Limb (tissue), 2 donors: ENCODE results near the gene ESYT3.

Experiments used
- DNase-seq, 2 donors: peaks; one replicate each; pipeline ENCODE4 v3.0.0-alpha.2; 2016; ENCODE audit errors: extremely low spot score in 2 of 2

The ESYT3 gene, protein sequence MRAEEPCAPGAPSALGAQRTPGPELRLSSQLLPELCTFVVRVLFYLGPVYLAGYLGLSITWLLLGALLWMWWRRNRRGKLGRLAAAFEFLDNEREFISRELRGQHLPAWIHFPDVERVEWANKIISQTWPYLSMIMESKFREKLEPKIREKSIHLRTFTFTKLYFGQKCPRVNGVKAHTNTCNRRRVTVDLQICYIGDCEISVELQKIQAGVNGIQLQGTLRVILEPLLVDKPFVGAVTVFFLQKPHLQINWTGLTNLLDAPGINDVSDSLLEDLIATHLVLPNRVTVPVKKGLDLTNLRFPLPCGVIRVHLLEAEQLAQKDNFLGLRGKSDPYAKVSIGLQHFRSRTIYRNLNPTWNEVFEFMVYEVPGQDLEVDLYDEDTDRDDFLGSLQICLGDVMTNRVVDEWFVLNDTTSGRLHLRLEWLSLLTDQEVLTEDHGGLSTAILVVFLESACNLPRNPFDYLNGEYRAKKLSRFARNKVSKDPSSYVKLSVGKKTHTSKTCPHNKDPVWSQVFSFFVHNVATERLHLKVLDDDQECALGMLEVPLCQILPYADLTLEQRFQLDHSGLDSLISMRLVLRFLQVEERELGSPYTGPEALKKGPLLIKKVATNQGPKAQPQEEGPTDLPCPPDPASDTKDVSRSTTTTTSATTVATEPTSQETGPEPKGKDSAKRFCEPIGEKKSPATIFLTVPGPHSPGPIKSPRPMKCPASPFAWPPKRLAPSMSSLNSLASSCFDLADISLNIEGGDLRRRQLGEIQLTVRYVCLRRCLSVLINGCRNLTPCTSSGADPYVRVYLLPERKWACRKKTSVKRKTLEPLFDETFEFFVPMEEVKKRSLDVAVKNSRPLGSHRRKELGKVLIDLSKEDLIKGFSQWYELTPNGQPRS

DNA sequence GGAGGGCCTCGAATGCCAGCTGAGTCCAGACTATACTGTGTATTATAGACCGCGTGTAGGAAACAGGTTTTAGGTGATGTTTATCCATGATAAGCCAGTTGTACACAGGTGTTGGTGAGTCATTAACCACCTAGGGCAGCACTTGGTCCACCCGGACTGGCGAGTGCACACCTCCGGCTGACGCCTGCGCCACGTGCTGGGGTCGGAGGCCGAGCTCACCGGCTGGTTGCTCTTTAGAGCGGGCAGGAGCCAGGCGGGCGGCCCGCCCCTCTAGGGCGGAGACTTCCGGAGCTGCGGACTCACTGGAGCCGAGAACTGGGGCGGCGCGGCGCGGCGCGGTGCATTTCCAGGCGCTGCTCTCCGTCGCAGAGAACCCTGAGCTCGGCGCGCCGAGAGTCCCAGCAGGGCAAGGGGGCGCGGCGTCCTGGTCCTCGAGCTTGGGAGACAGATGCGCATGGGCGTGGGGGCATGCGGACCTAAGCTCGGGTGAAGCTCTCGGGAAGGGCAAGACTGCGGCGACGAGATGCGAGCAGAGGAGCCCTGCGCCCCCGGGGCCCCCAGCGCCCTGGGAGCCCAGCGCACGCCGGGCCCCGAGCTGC, at the start of gene ESYT3:
TSS of gene ESYT3 (plus strand) at position 341 of the 599 bp plus-strand sequence. CDS start at position 524, 183 bp downstream.
- peak; percentile 51 to 75 for DNase-seq

DNA sequence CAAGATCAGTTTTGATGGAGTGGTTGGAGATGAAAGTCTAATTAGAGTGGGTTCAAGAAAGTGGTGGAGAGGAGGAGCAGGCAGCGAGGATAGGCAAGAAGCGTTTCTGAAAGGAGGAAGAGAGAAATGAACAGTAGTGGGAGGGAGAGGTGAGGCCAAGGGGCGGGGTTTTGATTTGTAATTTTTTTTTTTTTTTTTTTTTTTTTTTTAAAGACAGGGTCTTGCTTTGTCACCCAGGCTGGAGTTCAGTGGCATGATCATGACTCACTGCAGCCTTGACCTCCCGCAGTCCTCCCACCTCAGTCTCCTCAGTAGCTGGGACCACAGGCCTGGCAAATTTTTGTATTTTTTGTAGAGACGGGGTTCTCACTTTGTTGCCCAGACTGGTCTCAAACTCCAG, 49.4 kb upstream of the ESYT3 start:
- no peak for DNase-seq

DNA sequence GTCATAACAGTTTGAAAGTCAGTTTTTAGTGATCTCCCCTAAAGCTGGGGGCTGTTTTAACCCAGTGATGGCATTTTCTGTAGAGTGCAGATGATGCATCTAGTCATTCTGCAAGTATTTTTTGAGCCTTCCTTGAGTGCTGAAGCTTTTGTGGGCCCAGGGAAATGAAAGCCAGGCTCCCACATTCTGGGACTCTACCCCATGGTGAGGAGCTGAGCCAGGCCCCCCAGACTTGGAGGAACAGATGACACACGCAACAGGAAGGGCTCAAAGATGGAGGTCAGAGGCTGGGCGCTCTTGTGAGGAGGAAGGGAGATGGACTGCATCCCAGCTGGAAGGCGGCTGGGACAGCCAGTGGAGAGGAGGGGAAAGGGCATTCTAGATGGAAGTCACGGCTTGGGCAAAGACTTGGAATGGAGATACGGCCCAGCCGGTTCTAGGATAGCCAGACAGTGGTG, 45.2 kb upstream of the ESYT3 start:
- no peak for DNase-seq

DNA sequence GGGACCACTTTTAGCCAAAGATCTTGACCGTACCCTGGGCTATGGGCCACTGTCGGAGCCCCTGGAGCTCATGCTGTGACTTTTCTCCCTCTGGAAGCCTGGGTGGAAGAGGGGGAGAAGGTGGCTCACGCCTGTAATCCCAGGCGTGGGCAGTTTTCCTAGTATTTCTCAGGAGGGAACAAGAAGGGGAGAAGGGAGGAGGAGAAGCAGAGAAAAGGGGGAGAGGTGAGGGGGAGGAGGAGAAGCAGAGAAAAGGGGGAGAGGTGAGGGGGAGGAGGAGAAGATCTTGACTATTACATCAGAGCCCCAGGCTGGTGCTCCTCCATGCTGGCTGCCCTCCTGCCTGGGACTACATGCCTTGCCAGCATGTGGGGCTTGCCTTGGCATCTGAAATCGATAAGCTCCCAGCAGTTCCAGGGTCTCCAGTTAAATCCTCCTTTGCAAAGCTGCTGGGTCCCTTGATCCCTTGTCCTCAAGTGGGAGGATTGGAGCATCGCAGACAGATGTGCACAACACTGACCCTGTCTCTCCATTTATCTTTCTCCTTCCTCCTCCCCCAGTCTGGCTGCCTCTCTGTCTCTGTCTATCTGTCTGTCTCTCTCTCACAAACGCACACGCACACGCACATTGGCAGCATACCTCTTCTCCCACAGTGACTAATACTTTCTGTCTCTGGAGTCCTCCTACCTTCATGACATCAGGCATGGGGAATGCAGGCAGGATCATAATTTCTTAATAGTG, 44.4 kb upstream of the ESYT3 start:
- DNase-seq, result no peak

DNA sequence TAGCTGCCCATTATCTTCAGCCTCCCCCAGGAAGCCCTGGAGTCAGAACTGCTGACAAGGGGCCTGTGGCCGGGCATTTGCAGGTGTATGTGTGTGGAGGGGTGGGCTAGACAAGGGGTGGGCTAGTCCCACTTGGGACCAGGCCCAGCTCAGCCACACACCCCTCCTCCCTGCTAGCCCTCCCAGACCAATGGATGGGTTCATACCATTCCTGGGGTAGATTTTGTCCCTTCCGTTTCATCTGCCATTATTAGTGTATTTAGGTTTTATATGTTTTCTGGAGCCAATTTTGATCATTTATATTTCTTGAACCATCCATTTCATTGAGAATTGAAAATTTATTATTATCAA, 43.9 kb upstream of the ESYT3 start:
- no peak for DNase-seq

DNA sequence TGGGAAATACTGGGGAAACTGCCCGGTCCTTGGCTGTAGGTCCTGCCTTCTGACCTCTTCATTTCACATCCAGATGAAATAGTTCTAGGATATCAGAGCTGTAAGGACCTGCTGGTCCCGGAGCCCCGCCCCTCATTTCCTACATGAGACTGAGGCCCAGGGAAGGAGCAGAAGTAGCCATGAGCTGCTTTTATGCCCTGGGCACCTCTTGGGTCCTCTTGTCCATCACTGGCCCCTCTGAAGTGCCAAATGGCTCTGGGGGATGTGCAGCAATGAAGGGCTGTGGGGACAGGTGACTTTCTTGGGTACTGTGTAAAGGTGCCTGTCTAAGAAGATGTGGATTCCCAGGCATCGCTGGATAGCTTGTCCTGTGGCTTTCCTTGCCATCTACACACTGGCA, 40.3 kb upstream of the ESYT3 start:
- no peak for DNase-seq

DNA sequence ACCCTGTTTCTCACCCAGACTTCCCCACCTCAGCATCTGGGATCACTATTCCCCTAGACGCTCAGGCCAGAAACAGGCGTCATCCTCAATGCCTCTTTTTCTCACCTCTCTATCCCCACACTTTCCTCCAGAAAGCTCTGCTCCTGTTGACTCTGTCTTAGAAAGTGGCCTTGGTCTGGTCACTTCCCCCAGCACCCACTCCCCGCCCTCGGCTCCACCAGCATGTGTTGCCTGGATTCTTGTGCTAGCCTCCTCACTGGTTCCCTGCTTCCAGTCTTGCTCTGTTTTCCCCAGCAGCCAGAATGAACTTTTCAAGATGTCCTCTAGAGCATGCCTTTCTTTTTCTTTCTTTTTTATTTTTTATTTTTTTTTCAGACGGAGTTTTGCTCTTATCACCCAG, 39.7 kb upstream of the ESYT3 start:
- no peak for DNase-seq

DNA sequence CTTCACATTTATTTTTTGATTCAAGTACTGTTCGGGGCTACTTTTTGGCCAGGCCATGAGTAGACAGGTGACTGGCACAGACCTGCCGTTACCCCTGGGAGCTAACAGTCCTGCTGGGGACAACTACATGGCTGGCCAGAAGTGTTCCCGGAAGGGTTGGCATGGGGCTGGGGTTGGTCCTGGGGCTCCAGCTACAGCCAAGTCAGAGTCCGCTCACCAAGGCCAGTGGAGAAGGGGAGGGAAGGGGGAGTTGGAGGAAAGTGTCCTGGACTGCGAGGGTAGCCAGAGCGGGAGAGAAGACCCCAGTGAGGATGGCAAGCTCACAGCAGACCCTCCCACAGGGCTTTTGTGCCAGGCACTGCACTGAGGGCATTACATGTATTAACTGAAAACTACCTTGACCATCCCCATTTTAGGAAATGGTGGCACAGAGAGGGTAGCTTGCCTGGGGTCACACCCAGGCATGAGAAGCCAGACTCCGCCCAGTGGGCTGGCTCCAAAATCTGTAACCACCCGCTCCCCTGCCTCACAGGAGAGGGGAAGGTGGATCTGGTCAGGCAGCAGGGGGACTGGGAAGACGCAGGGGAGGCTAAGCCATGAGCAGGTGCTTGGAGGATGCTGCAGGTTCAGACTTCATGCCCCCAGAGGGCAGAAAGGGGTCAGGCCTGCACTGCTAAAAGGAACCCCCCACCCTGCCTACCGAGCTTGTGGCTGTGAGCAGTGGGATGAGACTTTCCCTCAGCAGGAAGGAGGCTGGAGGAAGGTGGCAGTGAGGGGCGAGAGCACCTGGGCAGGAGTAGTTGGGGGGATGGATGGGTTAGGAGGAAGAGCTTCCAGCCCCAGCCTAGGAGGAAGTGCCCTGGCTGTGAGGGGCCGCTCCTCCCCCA, 38.3 kb upstream of the ESYT3 start:
- DNase-seq, result no peak

DNA sequence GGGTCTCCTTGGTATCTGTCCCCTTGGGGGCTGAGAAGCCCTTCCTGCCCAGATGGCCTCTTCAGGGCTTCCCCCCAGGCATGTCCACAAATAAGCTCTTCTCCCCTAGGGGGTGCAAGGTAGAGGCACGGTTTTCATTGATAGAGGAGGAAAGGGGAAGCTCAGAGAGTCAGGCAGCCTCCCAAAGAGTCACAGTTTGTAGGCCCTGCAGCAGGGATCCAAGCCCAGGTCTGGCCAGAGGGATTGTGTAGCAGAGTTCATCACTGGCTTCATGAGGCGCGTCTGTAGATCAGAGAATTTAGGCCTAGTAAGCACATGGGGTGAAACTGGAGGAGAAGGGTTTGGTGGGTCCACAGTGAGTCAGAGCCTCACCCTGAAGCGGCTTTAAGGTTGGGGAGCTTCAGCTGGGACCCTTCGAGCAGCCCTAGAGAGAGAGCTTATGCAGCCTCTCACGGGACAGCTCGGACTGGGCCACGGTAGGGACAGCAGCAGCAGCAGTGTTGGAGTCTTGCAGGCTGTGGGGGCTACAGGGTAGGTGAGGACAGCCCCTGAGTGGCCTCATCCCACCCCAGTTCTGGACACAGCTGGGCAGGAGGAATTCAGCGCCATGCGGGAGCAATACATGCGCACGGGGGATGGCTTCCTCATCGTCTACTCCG, 37.5 kb upstream of the ESYT3 start:
- peak in 1 of 2 donors; percentile 11 for DNase-seq

DNA sequence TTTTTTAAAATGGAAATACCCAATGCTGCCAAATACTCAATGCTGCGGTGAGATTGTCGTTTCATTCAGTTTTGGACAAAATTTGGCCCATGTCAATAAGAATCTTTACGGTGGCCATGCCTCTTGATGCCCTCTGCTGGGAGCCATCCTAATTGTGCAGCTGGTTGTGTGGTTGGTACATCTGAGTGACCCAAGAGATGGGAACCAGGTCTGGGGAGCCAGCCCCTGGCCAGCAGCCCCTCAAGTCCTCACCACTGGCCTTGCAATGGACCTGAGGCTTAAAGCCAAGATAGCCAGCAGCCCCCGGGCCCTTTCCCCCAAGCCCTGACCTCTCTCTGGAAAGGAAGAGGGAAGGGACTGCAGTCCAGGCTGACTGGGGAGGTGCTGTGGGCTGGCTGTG, 36.4 kb upstream of the ESYT3 start:
- DNase-seq, result peak in 1 of 2 donors; percentile 12

DNA sequence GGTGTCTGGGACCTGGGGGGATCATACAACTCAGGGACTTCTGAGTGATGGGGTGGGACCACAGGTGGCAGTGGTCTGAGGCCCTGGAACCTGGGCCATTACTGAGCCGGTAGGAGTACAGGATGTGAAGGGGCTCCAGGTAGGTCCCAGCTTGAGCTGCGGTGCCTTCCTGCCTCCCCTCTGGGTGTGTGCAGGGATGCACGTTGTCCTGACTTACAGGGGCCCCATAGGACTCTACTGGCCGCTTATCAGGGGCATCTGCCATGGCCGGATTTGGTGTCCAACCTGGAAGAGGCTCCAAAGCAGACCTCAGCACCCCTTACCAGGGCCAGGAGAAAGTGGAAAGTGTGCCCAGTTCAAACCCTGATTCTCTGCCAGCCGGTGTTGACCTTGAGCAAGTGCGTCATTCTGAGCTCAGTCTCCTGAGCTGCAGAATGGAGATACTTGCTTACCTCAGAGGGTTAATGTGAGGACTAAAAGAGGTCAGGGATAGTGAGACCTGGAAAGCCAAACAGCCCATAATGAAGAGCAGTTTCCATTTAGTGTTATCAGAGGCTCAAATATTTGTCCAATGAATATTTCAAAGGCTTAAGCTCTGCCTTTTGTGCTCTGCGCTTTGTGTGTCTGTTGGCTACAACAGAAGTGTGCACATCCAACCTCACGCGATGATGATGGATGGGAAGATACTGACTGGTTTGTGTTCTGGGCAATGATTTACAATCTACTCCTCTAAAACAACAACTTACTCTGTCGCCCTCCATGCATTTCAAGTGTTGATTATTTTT, 35.4 kb upstream of the ESYT3 start:
- DNase-seq, result peak in 1 of 2 donors; percentile 6

DNA sequence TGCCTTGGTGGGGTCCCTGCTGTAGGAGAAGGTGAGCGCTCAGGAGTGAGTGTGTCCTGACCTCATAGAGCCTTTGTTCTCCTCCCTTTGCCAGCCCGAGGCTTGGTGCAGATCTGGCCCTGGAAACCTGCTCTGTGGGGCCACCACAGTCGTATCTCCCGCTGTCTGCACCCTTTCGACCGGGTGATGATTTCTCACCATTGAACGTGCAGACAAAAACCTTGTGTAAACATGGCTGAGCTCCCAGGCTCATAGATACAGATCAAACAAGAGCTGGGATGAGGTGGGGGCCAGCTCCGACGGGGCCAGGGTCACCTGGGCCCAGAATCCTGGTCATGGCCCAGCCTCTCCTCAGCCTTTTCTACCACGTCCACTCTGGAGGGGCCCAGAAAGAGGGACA, 34.6 kb upstream of the ESYT3 start:
- peak in 1 of 2 donors; percentile 13 for DNase-seq

DNA sequence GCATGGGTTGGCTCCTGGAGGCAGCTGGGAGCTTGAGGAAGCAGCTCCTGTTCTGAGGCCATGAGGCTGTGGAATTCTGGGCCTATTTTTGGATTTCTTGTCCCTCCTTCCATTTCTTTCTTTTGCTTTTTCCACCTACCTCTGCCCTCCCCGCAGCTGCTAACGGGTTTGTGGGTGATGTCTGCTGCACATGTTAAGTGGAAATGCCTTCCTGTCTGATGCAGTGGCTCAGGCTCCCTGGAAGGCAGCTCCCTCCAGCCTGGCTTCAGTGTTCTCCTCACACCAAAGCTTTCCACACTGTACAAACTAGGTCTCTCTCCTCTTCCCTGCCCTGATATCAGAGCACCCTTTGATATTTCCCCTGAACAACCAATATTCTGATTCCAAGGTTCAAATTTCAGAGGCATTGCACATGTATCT, 33.8 kb upstream of the ESYT3 start:
- no peak for DNase-seq

DNA sequence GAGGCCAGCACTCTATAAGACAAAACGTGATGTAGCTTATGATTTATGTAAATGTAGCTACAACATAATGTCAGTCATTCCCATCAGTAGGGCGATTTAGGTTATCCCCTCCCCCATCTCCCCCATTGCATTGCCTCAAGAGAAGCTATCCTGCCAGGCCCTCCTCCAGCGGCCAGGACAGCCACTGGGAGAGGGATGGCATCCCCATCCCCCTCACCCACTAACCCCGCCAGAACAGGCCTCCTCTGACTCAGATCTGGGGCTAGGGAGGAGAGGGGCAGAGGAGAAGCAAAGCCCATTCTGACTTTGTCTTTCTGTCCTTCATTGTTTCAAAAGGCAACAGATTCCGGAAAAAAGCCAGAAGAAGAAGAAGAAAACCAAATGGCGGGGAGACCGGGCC, 32.6 kb upstream of the ESYT3 start:
- DNase-seq, result no peak

DNA sequence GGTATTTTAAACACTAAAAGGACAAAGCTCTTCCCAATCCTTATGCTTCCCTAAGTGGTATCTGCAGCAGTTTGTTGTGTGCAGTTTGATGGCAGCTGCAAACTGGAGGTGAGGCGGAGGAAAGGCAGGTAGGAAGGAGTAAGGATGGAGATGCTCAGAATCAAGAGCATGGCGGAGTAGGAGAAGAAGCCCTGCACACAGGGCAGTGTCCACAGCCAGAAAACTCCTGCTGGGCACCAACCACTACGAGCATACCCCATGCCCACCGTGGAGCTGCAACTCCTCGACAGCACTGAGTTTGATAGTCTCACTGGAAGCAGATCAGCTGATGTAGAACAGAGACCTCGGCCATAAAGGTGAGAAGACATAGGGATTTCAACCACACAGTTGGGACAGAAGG, 30.3 kb upstream of the ESYT3 start:
- peak in 1 of 2 donors; percentile 3 for DNase-seq

DNA sequence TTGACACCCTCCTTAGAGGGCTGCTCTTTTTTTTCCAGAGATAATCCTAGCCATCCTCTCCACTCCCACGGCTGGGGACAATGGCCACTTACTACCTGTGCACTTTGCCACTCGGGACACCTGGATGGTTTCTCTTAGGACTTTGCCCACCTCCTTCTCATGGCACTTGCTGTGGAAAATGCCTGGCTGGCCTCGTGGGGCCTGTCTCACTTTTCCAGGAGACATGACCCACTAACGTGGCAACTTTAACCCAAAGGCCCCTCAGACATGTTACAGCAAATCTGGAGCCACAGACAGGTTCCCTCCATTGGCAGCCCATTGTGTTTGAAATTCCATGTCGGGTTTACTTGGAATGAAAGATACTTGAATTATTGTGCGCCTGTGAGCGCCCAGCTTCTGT, 29.4 kb upstream of the ESYT3 start:
- peak in 1 of 2 donors; percentile 3 for DNase-seq

DNA sequence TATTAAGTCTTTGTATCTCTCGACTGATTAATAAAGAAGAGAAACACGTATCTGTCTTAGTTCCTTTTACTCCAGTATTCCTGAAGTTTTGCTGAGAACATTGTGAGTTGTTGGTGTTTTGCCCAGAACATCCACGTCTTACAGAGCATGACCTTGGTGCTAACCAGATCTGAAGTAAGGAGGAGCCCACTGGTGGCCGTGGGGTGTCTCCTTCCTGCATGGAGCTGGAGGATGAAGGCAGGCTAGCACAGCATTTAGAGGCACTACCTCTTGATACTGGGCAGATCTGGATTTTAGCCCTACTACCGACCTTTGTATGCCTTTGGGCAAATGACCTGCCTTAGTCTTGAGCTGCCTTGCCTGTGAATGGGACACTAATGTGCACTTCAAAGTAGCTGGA, 28.9 kb upstream of the ESYT3 start:
- no peak for DNase-seq

DNA sequence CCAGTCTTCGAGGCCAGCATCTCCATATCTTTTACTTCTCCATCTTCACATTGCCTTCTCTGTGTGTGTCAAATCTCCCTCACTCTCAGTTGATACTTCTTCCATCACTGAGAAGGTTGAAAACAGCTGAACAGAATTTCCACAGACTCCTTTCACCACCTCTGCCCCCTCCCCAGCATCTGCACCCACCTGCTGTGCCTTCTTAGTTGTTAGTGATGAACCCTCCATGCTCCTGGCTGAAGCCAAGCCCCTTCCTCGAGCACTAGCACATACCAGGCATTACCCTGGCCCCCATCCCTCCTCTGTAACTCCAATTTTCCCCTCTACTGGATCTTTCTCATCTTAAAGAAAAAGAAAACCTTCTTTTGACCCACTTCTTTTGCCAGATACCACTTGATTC, 27.8 kb upstream of the ESYT3 start:
- no peak for DNase-seq
